Stimulated activated CD4-positive, alpha-beta T cell treated with anti-CD3 and anti-CD28 coated beads, Interleukin-2, amount 100 ng/mL, for 24 hours (primary cell): ENCODE measurements around the gene RUBCN.
"Not testable (repeated sequence)": the region's sequence is repeated elsewhere in the genome, so short reads cannot be mapped to it uniquely, and the experiment has no call there.

Experiments used
- DNase-seq, 2 donors: peaks; one replicate each; pipeline ENCODE4 v3.0.0-alpha.2; 2020

The RUBCN gene

GRCh38 chr3:197733042-197733441 lies 3.7 kb downstream of the RUBCN start:
- DNase-seq = no peak

DNA sequence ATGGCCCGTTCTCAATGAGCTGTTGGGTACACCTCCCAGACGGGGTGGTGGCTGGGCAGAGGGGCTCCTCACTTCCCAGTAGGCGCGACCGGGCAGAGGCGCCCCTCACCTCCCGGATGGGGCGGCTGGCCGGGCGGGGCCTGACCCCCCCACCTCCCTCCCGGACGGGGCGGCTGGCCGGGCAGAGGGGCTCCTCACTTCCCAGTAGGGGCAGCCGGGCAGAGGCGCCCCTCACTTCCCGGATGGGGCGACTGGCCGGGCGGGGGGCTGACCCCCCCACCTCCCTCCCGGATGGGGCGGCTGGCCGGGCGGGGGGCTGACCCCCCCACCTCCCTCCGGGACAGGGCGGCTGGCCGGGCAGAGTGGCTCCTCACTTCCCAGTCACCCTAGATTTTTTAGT lies 5.2 kb downstream of the RUBCN start:
- not testable (repeated sequence) for DNase-seq

GRCh38 chr3:197730770-197731169 lies 5.9 kb downstream of the RUBCN start:
- DNase-seq = not testable (repeated sequence)

DNA sequence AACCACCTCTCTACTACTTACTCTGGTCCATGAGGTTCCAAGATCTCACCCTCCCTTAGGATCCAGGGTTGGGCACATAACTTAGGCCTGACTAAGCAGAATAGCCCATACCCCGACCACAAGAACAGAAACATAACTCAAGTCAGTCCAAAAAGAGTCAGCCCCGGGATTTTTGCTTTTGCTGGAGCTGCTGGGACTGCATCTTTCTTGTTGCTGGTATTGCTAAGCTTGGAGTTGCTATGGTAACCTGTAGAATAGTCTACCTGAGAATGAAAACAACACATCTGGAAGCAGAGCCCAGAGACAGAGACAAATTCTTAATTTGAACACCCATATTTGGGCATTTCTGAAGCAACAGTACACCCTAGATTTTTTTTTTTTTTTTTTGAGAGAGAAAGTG lies 6.5 kb downstream of the RUBCN start:
- no peak for DNase-seq

GRCh38 chr3:197728487-197728886 lies 8.2 kb downstream of the RUBCN start:
- no peak for DNase-seq

DNA sequence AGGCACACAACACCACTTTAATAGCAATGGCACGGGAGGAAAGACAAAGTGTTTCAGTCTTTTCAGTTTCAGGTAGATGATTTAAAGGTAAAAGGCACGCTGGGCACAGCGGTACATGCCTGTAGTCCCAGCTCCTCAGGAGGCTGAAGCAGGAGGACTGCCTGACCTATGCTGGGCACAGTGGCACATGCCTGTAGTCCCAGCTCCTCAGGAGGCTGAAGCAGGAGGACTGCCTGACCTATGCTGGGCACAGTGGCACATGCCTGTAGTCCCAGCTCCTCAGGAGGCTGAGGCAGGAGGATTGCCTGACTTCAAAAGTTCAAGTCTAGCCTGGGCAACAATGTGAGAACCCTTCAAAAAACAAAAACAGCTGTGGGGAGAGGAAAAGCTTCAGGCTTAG lies 8.8 kb downstream of the RUBCN start:
- not testable (repeated sequence) for DNase-seq

DNA sequence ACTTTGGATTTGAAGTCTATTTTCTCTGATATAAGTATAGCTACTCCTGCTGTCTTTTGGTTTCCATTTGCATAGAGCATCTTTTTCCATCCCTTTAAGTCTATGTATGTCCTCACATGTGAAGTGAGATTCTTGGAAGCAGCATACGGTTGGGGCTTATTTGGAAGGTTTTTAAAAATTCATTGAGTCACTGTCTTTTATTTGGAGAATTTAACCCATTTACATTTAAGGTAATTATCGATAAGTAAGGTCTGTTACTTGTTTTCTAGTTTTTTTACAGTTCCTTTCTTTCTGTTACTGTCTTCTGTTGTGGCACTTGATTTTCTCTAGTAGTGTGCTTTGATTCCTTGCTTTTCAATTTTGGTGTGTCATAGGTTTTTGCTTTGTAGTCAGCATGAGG lies 14.0 kb downstream of the RUBCN start:
- no peak for DNase-seq

GRCh38 chr3:197720694-197721093 lies 16.0 kb downstream of the RUBCN start:
- no peak for DNase-seq

GRCh38 chr3:197718891-197719290 lies 17.8 kb downstream of the RUBCN start:
- DNase-seq = no peak

DNA sequence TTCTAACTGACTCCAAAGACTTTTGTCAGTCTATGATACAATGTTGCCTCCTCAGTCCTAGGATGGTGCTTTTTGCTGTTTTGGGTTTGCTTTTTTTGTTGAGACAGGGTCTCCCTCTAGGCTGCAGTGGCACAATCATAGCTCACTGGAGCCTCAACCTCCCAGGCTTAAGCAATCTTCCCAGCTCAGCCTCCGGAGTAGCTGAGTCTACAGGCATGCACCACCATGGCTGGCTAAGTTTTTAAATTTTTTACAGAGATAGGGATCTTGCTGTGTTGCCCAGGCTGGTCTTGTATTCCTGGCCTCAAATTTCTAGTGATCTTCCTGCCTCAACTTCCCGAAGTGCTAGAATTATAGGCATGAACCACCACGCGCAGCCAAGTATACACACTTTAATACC lies 22.5 kb downstream of the RUBCN start:
- no peak for DNase-seq

- DNase-seq = no peak
These were observed 23.3 kb downstream of the RUBCN start for GRCh38 chr3:197713477-197713822.

GRCh38 chr3:197711973-197712707 lies 24.6 kb downstream of the RUBCN start:
- DNase-seq = peak; percentile 85 to 86

- not testable (repeated sequence) for DNase-seq
These were observed 25.7 kb downstream of the RUBCN start for GRCh38 chr3:197710965-197711364.

DNA sequence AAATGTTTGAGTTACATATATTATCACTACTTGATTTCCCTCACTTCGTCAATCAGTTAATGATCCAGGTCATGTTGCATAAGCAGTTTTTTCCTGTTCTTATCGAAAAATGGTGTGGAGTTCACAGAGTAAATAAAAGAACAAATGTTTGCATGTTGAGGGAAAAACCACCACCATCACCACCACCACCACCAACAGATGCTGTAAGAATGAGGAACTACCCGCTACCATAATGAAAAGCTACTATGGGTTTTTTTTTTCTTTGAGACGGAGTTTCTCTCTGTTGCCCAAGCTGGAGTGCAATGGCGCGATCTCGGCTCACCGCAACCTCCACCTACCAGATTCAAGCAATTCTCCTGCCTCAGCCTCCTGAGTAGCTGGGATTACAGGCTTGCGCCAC lies 27.6 kb downstream of the RUBCN start:
- DNase-seq = no peak

- DNase-seq = no peak
These were observed 30.0 kb downstream of the RUBCN start for GRCh38 chr3:197706658-197707057.

DNA sequence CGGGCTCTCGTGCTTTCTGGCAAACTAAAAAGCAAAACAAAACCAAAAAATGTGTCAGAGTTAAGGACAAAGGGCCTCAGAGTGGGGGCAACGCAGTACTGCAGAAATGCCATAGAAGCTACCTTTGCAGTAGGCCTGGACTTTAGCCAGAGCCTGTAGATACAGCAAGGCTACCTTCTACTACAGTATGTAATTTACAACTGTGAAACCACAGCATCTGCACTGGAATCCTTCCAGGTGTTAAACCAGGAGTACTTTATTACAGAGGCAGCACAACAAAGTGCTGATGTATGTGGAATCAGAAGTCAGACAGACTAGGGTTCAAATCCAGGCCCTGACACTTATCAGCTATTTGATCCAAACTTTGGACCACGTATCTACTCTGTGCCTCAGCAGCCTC lies 34.9 kb downstream of the RUBCN start:
- DNase-seq = no peak

- DNase-seq = no peak
These were observed 36.6 kb downstream of the RUBCN start for GRCh38 chr3:197700095-197700494.

DNA sequence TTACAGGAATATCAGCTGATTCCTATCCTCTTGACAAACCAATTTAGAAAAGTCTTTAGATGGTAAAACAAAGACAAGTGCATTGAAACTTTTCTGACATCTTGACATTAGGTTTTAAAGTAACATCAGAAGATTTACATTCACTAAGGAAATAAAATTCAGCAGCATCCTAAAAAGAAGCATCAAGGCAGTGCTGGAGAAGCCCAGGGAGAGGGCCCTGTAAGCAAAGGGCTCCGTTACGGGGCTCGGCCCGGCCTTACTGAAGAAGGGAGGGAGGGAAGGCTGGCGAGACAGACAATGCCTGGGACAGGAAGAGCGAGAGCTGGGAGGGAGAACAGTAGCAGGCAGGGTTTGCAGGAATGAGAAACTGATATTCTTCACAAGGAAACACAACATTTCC lies 39.3 kb downstream of the RUBCN start:
- DNase-seq = no peak

- no peak for DNase-seq
These were observed 42.5 kb downstream of the RUBCN start for GRCh38 chr3:197694251-197694650.

DNA sequence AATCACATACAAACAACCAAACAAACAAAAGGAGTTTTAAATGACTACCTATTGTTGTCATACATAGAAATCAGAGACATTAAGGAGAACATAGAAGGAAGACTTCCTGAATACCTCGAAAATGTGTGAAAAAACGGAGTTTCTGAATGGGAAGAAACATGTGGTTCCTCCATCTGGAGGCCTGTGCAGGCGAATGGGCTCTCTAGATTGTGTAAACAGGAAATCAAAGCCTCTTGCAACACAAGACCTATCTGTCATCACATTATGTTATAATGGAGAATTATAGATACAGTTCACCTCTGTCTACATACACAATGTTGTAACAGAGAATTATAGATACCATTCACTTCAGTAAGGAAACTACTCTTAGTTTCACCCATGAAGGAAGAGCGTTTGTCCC lies 44.1 kb downstream of the RUBCN start:
- no peak for DNase-seq

DNA sequence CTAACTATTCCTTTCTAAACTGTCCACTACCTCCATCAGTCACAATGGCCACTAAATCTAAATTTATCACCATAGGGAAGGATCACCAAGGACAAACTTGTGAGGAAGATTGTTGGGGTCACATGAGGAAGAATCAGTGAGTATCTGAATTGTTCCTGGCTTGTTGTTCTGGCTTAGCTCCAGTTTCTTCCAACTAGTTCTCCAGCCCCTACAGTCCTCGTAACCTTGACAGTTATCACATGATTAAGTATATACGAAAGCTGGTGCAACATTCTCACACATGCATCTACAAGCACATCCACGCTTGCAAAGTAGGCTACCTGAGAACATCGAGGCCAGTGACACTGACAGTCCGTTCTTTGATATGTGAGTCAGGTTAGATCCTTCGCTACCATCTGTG lies 46.0 kb downstream of the RUBCN start:
- no peak for DNase-seq

DNA sequence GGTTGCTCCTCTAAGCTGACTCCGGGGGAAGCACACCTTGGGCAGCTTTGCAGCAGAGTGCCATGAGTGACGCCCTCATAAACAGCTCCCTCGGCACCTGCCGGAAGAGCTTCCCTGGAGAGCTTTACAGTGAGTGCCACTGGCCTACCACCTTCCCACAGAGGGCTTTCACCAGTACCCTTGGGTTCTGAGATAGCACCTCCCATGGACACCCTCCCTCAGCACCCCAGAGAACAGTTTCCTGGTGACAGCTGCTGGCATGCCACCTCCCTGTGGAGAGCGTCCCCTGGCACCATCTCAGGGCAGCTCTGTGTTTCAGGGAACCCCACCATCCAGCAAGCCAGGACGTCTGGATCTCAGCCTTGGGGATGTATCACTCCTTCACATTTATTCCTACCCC lies 49.1 kb downstream of the RUBCN start:
- DNase-seq = no peak

DNA sequence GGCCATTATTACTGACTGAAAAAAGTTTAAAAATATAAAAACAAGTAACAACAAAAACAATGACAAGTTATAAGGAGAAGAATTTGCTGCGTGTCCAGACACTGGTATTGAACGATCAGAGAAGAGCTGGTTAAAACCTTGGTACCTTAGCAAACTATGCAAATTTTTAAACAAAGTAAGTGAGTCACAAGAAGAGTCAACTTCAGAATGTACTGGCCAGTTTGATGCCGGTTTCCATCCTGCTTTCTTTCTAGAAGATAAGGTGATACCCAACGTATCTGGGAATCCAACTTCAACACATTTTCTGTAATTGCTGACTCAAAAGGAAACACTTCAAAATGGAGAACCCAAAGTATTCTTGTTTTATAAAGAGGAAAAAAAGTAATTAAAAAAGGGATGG lies 49.8 kb downstream of the RUBCN start:
- no peak for DNase-seq

- no peak for DNase-seq
These were observed 51.2 kb downstream of the RUBCN start for GRCh38 chr3:197685546-197685945.

GRCh38 chr3:197683191-197683590 lies 53.5 kb downstream of the RUBCN start:
- no peak for DNase-seq

DNA sequence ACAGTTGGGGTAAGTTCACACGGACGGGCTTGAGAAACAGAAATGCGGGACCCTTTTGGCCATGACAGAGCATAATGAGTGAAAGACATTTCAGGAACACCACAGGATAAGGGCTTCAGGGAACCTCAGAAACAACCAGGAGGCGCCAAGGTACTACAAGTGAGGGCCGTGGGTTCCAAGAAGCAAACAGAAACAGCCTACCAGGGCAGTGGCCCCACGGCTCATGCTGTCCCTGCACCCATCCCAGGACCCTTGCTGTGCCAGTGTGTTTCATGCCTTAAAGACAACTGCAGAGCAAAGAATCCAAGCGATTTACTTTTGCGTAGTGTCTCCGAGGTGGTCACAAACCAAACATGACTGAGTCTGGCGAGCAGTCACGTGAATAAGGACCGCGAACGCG lies 54.0 kb downstream of the RUBCN start:
- no peak for DNase-seq
